ENCODE data around the gene SLC25A36.

- no peak for TF ChIP-seq CTCF (IDR thresholded peaks at IDR 0.05)
- no peak for TF ChIP-seq EP300 (IDR thresholded peaks at IDR 0.05; ENCODE audit: borderline replicate concordance in 1 of 2, low read depth in 1 of 2, low read length in 1 of 2)
- TF ChIP-seq NFIC (IDR thresholded peaks at IDR 0.05; ENCODE audit: borderline replicate concordance) = no peak
- no peak for TF ChIP-seq RXRA (IDR thresholded peaks at IDR 0.05; ENCODE audit: borderline replicate concordance, low read depth)
- peak; percentile 73 for TF ChIP-seq TAF1 (IDR thresholded peaks at IDR 0.05; ENCODE audit: borderline replicate concordance, low read depth, low read length)
- no peak for TF ChIP-seq FOSL2 (IDR thresholded peaks at IDR 0.05; ENCODE audit: borderline replicate concordance, low read depth)
- peak; percentile 84 for TF ChIP-seq RFX5 (IDR thresholded peaks at IDR 0.05; ENCODE audit: low read length)
Observed at GRCh38 chr3:140941434-140942220, at the start of gene SLC25A36.

All from SK-N-SH (cell line).